Measurements from ENCODE around the gene PCBP3. TPM values are rescaled to one million over a fixed set of nuclear protein-coding genes. Genes with fewer than 3 reads are reported as not detected.
A peak's percentile ranks its signal among the peaks of the same experiment; 100 is the strongest.
"Not testable (repeated sequence)": the region's sequence is repeated elsewhere in the genome, so short reads cannot be mapped to it uniquely, and the experiment has no call there.

PCBP3 gene
- total and polyA plus RNA-seq, 8 donors: 0.83 to 4.3 (median 1.7) TPM

GRCh38 chr21:45829668-45830067 is 186.1 kb downstream of the PCBP3 start:
- no peak for TF ChIP-seq CTCF (IDR thresholded peaks at IDR 0.05)
- Histone ChIP-seq H3K4me1 (no peaks in the 10 kb centered on the region), H3K9me3 (no peaks in the 10 kb centered on the region), H3K4me3 (no peak overlapping the region), H3K27ac (no peak overlapping the region), H3K27me3 (no peaks in the 10 kb centered on the region), H3K36me3 (no peaks in the 10 kb centered on the region)
- ATAC-seq (no peak), FAIRE-seq (no peak), DNase-seq (peak in 1 of 6 donors; percentile 34)
- intact Hi-C loops (cut with DNase I): loop anchor here in 1 of 3 donors (10.0 kb wide), 1 partner anchor 355 kb away; no protein-coding TSS in a partner anchor
- 81% methylated on average over 7 of the region's 7 CpGs for WGBS, 2 donors

GRCh38 chr21:45830221-45830640 is 186.7 kb downstream of the PCBP3 start:
- DNase-seq (peak in 1 of 6 donors; percentile 35), FAIRE-seq (no peak), ATAC-seq (peak in 1 of 4 donors; percentile 40)
- Histone ChIP-seq H3K4me1 (no peaks in the 10 kb centered on the region), H3K9me3 (no peaks in the 10 kb centered on the region), H3K27ac (no peak overlapping the region), H3K36me3 (no peaks in the 10 kb centered on the region), H3K27me3 (no peaks in the 10 kb centered on the region), H3K4me3 (no peak overlapping the region)
- 50 to 69% methylated on average over 11 of the region's 11 CpGs for WGBS, 2 donors
- intact Hi-C loops (cut with DNase I): no loop called here
- no peak for TF ChIP-seq CTCF (IDR thresholded peaks at IDR 0.05)

- Histone ChIP-seq H3K27ac (no peak overlapping the region), H3K4me3 (no peak overlapping the region), H3K27me3 (no peaks in the 10 kb centered on the region), H3K9me3 (no peaks in the 10 kb centered on the region), H3K4me1 (no peaks in the 10 kb centered on the region), H3K36me3 (no peaks in the 10 kb centered on the region)
- TF ChIP-seq CTCF (IDR thresholded peaks at IDR 0.05): no peak
- no peak for ATAC-seq
- 71 to 82% methylated on average over 21 of the region's 21 CpGs for WGBS, 2 donors
- intact Hi-C loops (cut with DNase I): no loop called here
- no peak for FAIRE-seq
- DNase-seq: no peak
These were observed 187.3 kb downstream of the PCBP3 start for GRCh38 chr21:45830720-45831366.

GRCh38 chr21:45831991-45832740 is 188.6 kb downstream of the PCBP3 start:
- Histone ChIP-seq H3K4me3 (no peak overlapping the region), H3K9me3 (no peaks in the 10 kb centered on the region), H3K27ac (no peak overlapping the region), H3K27me3 (no peaks in the 10 kb centered on the region), H3K4me1 (no peaks in the 10 kb centered on the region), H3K36me3 (no peaks in the 10 kb centered on the region)
- intact Hi-C loops (cut with DNase I): no loop called here
- no peak for TF ChIP-seq CTCF (IDR thresholded peaks at IDR 0.05)
- ATAC-seq (no peak), DNase-seq (no peak), FAIRE-seq (no peak)
- whole genome bisulfite sequencing, 2 donors: 59 to 74% methylated on average over 14 of the region's 14 CpGs

- H3K4me1 ChIP-seq; intact Hi-C loops (cut with DNase I); H3K4me3 ChIP-seq; H3K27ac ChIP-seq; ATAC-seq; H3K27me3 ChIP-seq; H3K9me3 ChIP-seq; FAIRE-seq; H3K36me3 ChIP-seq; DNase-seq: not testable (repeated sequence)
- 78 to 83% methylated on average over 12 of the region's 12 CpGs for WGBS, 2 donors
These were observed 189.3 kb downstream of the PCBP3 start for GRCh38 chr21:45832741-45833235.

Data from pancreas (tissue), 10 donors.